ENCODE data around the gene NCKAP5. TPM values are rescaled to one million over a fixed set of nuclear protein-coding genes. Genes with fewer than 3 reads are reported as not detected.

Gene NCKAP5
- total and polyA plus RNA-seq, 2 of the 8 experiments (the other 6 are each of a cell fraction or from before 2014, with no cell fraction given) = 0.27 to 0.86 TPM

DNA sequence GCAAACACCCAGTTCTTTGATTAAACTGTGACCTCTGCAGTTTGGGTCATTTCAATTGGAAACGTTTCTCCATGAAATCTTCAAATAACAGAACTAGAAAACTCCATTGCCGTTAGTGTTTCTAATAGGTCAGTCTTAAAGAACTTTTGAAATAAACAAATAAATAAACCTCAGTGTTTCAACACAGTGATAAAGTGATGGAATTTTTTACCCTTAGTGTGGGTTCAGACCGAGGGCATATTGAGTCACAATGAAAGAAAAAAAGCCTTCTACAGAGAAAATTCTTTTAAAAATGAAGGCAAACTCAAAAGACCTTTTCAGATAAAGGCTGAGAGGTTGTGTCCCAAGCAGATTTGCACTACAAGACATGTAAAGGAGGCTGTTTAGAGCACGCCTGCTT lies 149.6 kb downstream of the NCKAP5 start (continued):
- TF ChIP-seq, protein P1, sequence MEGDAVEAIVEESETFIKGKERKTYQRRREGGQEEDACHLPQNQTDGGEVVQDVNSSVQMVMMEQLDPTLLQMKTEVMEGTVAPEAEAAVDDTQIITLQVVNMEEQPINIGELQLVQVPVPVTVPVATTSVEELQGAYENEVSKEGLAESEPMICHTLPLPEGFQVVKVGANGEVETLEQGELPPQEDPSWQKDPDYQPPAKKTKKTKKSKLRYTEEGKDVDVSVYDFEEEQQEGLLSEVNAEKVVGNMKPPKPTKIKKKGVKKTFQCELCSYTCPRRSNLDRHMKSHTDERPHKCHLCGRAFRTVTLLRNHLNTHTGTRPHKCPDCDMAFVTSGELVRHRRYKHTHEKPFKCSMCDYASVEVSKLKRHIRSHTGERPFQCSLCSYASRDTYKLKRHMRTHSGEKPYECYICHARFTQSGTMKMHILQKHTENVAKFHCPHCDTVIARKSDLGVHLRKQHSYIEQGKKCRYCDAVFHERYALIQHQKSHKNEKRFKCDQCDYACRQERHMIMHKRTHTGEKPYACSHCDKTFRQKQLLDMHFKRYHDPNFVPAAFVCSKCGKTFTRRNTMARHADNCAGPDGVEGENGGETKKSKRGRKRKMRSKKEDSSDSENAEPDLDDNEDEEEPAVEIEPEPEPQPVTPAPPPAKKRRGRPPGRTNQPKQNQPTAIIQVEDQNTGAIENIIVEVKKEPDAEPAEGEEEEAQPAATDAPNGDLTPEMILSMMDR (IDR thresholded peaks at IDR 0.05; ENCODE audit: control extremely low read depth in 1 of 3, insufficient read depth in 1 of 3, low read depth in 1 of 3, low read length in 3 of 3) = no peak
- no peak for TF ChIP-seq POLR2A (IDR thresholded peaks at IDR 0.05; ENCODE audit: control extremely low read depth in 1 of 2, low read depth in 2 of 2, low read length in 2 of 2)
- TF ChIP-seq TBP (IDR thresholded peaks at IDR 0.05; ENCODE audit: low read depth, low read length) = no peak
- TF ChIP-seq HDAC2 (IDR thresholded peaks at IDR 0.05; ENCODE audit: borderline replicate concordance in 1 of 2, low read depth in 2 of 2, low read length in 2 of 2) = no peak
